HepG2 (cell line): ENCODE data around the gene LAMB3. TPM values are rescaled to one million over a fixed set of nuclear protein-coding genes. Genes with fewer than 3 reads are reported as not detected.

Source experiments
- ATAC-seq: fragments of 200-7000 bp; cut with Tn5 transposase; 3 replicates; pipeline ENCODE4 v1.9.1; 2020; ENCODE audit warnings: mild to moderate bottlenecking, moderate library complexity
- BruUV-seq: library from RNA; stranded (reverse); fragments of 400-500 nt; replicated peaks from 2 replicates; lab custom pipeline; 2021; lab: Mats Ljungman, UMichigan
- CTCF ChIA-PET: fragments of 300-600 bp; formaldehyde crosslinking; extraction: SDS; loops from one replicate; lab custom pipeline; 2021; ENCODE audit warnings: low total read pairs, inconsistent platforms, low intra/inter-chr PET ratio; lab: Yijun Ruan, JAX
- POLR2A ChIA-PET: fragments of 350-600 bp; sonication (Branson Sonifier 250); formaldehyde crosslinking; loops from one replicate; lab custom pipeline; 2020; ENCODE audit warnings: antibody characterized with exemption, inconsistent platforms; lab: Yijun Ruan, JAX
- DNase-seq: peaks from one replicate; pipeline ENCODE4 v3.0.0-alpha.2; 2015; ENCODE audit warnings: low spot score
- FAIRE-seq: peaks from 3 replicates; lab custom pipeline; 2011; peaks lifted over from hg19 to GRCh38; lab: Jason Lieb, UNC
- H2AFZ ChIP-seq: one replicate; pipeline ENCODE4 v1.6.1; 2011; ENCODE audit warnings: low read length, inconsistent platforms
- H3K27ac ChIP-seq: fragments of 300-600 bp; 3 replicates; pipeline ENCODE4 v1.8.0; 2011; ENCODE audit warnings: mixed run types, mild to moderate bottlenecking, mixed read lengths, low read length, inconsistent platforms; ENCODE audit not compliant: insufficient read depth; ENCODE audit errors: extremely low read length
- H3K27me3 ChIP-seq, 2 experiments: fragments of 200-600 bp in 1 of 2; 2 replicates in 1 of 2; 3 replicates in 1 of 2; pipeline versions ENCODE4 v1.6.0 to v1.8.0; 2011; ENCODE audit warnings: low read length in 2 of 2, mild to moderate bottlenecking in 2 of 2, moderate library complexity in 2 of 2, inconsistent platforms in 1 of 2; ENCODE audit not compliant: insufficient read depth in 2 of 2, control insufficient read depth in 1 of 2
- H3K36me3 ChIP-seq, 2 experiments: fragments of 200-600 bp in 1 of 2; replicated peaks in 1 of 2; 2 replicates in 1 of 2; 3 replicates in 1 of 2; pipeline versions ENCODE4 v1.5.1 to v1.8.0; 2011; ENCODE audit warnings: low read length in 2 of 2, inconsistent platforms in 1 of 2; ENCODE audit not compliant: insufficient read depth in 2 of 2, control insufficient read depth in 1 of 2
- H3K4me1 ChIP-seq: 2 replicates; pipeline ENCODE4 v1.5.1; 2012; ENCODE audit warnings: low read length, inconsistent platforms; ENCODE audit not compliant: insufficient read depth
- H3K4me2 ChIP-seq: 2 replicates; pipeline ENCODE4 v1.6.0; 2011; ENCODE audit warnings: low read depth, low read length, inconsistent platforms
- H3K4me3 ChIP-seq, 3 experiments: fragments of 200-600 bp in 1 of 3; sonication (generic), shearing (Covaris generic) in 1 of 3; replicated peaks in 1 of 3; 2 replicates each; pipeline ENCODE4 v1.5.1; 2011 to 2016; ENCODE audit warnings: low read length in 3 of 3, inconsistent platforms in 2 of 3, low read depth in 2 of 3, mild to moderate bottlenecking in 2 of 3, control low read depth in 1 of 3, mixed read lengths in 1 of 3; ENCODE audit not compliant: insufficient read depth in 1 of 3
- H3K79me2 ChIP-seq: one replicate; pipeline ENCODE4 v1.6.1; 2011; ENCODE audit warnings: low read length, inconsistent platforms; ENCODE audit not compliant: insufficient read depth
- H3K9ac ChIP-seq: 2 replicates; pipeline ENCODE4 v1.6.0; 2011; ENCODE audit warnings: mild to moderate bottlenecking, low read depth, low read length, inconsistent platforms; ENCODE audit not compliant: insufficient read depth
- H3K9me3 ChIP-seq: 2 replicates; pipeline ENCODE4 v1.5.1; 2012; ENCODE audit warnings: mild to moderate bottlenecking, low read length
- H4K20me1 ChIP-seq: 2 replicates; pipeline ENCODE4 v1.6.0; 2011; ENCODE audit warnings: inconsistent platforms, mild to moderate bottlenecking, low read length, moderate library complexity; ENCODE audit not compliant: insufficient read depth
- CCAR2 ChIP-seq: fragments of 200-400 bp; formaldehyde crosslinking; optimal IDR thresholded peaks from 2 replicates; pipeline ENCODE3; 2018; ENCODE audit warnings: low read depth, mild to moderate bottlenecking, low read length, moderate library complexity
- FOSL2 ChIP-seq: sonication (generic); formaldehyde crosslinking; IDR thresholded peaks from 2 replicates; pipeline ENCODE4 v1.4.0; 2020; ENCODE audit warnings: missing genetic modification reagents
- GATAD2A ChIP-seq: IDR thresholded peaks from 2 replicates; pipeline ENCODE4 v1.6.1; 2016
- HNF4A ChIP-seq: sonication (generic); formaldehyde crosslinking; IDR thresholded peaks from 2 replicates; pipeline ENCODE4 v1.4.0; 2020; ENCODE audit warnings: missing genetic modification reagents
- KDM2A ChIP-seq: sonication (generic); formaldehyde crosslinking; IDR thresholded peaks from 2 replicates; pipeline ENCODE4 v1.4.0; 2020; ENCODE audit warnings: low read depth, missing genetic modification reagents, borderline replicate concordance
- KLF6 ChIP-seq: IDR thresholded peaks from 2 replicates; pipeline ENCODE4 v1.8.0; 2016; ENCODE audit warnings: missing biosample characterization, missing genetic modification reagents
- KLF9 ChIP-seq: IDR thresholded peaks from 2 replicates; pipeline ENCODE4 v1.6.1; 2016; ENCODE audit warnings: low read depth
- NFIC ChIP-seq: IDR thresholded peaks from 2 replicates; pipeline ENCODE4 v1.6.1; 2012; ENCODE audit warnings: mild to moderate bottlenecking, low read length, inconsistent platforms
- RELA ChIP-seq: sonication (generic); formaldehyde crosslinking; IDR thresholded peaks from 2 replicates; pipeline ENCODE4 v1.4.0; 2020; ENCODE audit warnings: missing genetic modification reagents
- SNAPC5 ChIP-seq: sonication (generic); formaldehyde crosslinking; IDR thresholded peaks from 2 replicates; pipeline ENCODE4 v1.8.1; 2023; ENCODE audit warnings: mild to moderate bottlenecking, missing genetic modification reagents, borderline replicate concordance
- XRCC5 ChIP-seq: fragments of 200-400 bp; formaldehyde crosslinking; optimal IDR thresholded peaks from 2 replicates; pipeline ENCODE3; 2017; ENCODE audit warnings: mild to moderate bottlenecking, low read length
- ZNF331 ChIP-seq: sonication (generic); formaldehyde crosslinking; IDR thresholded peaks from 2 replicates; pipeline ENCODE4 v1.4.0; 2020; ENCODE audit warnings: missing genetic modification reagents
- ZNF550 ChIP-seq: sonication (generic); formaldehyde crosslinking; IDR thresholded peaks from 2 replicates; pipeline ENCODE4 v1.4.0; 2020; ENCODE audit warnings: mild to moderate bottlenecking, missing genetic modification reagents, borderline replicate concordance
- ZNF557 ChIP-seq: sonication (generic); formaldehyde crosslinking; IDR thresholded peaks from 2 replicates; pipeline ENCODE4 v1.4.0; 2020; ENCODE audit warnings: missing genetic modification reagents
- ZNF646 ChIP-seq: sonication (generic); formaldehyde crosslinking; IDR thresholded peaks from 2 replicates; pipeline ENCODE4 v1.9.0; 2021; ENCODE audit warnings: mild to moderate bottlenecking, missing genetic modification reagents
- ZNF703 ChIP-seq: sonication (generic); formaldehyde crosslinking; IDR thresholded peaks from 2 replicates; pipeline ENCODE4 v1.5.1; 2020; ENCODE audit warnings: missing genetic modification reagents, mild to moderate bottlenecking, moderate library complexity, borderline replicate concordance
- WGBS: methylation state at CpG from one replicate; pipeline ENCODE4 v1.1.6; 2017; ENCODE audit warnings: low lambda C conversion rate; 5-methylcytosine and 5-hydroxymethylcytosine counted together
- in situ Hi-C: cut with HindIII; loops from 2 replicates; pipeline ENCODE4 v1.10.0; 2017; ENCODE audit warnings: low pct_unique_long_range_greater_than_20kb; ENCODE audit not compliant: extremely low pct_ligation_motif_present
- intact Hi-C: fragments of 100-400 bp; cut with micrococcal nuclease; formaldehyde crosslinking; loops from one replicate; pipeline ENCODE4 v1.10.0; 2022; ENCODE audit not compliant: unreplicated experiment
- polyA plus RNA-seq, 8 experiments: library from polyadenylated mRNA; depleted of rRNA in 3 of 8; stranded (reverse) in 7 of 8; unstranded in 1 of 8; fragments of >200 nt; fragmentation: Illumina TruSeq in 4 of 8; extraction: Trizol in 4 of 8; gene quantifications; 2 replicates each; pipeline versions ENCODE4 v1.2.1 to v1.2.3, GENCODE V29; 2011 to 2016; ENCODE audit warnings: low read depth in 4 of 8, missing spikeins in 1 of 8, mixed read lengths in 1 of 8; ENCODE audit not compliant: insufficient read depth in 1 of 8
- total RNA-seq, 5 experiments: library from RNA; depleted of rRNA; stranded (reverse); fragments of >200 nt; fragmentation: Illumina TruSeq; extraction: Trizol; gene quantifications; 2 replicates each; pipeline ENCODE4 v1.2.3, GENCODE V29; 2016; ENCODE audit warnings: low read depth in 1 of 5
- TF ChIP-seq, protein P1 (sequence below): sonication (generic); formaldehyde crosslinking; IDR thresholded peaks from 2 replicates; pipeline ENCODE4 v1.4.0; 2020; ENCODE audit warnings: missing genetic modification reagents

Gene LAMB3
- total and polyA plus RNA-seq, 2 of the 13 experiments (the other 11 are each of a cell fraction or from before 2014, with no cell fraction given), result 0.18 to 0.24 TPM

DNA sequence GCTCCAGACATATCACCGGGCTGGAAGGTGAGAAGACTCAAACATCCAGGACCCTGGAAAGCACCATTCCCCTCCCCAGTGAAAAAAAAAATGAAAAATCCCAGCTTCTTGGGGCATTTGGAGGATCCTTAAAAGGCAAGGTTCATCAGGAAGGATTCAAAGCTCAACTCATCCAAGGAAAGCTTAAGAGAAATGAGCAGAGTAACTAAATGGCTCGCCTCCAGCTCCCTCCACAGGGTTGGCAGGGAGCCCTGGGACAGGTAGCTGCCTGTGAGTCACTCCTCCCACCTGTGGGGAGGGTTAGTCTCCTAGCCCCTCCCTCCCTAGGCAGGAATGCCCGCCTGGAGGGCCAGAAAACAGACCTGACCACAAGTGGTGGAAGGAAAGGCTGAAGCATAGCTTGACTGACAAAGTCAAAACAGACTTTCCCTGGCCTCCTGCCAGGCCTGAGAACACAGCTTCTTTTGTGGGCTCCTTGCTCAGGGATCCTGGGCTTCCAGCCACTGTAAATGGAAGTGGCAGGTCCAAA, 712 bp upstream of the LAMB3 start:
- H3K79me2 ChIP-seq, result no peaks in the 10 kb centered on the region
- intact Hi-C loops, result no loop called here
- in situ Hi-C loops, result no loop called here
- TF ChIP-seq GATAD2A (CRISPR knock-in tag) (0 out of 2 replicates have a peak, but pooled peaks have one; percentile 17), HNF4A (0 out of 2 replicates have a peak, but pooled peaks have one; percentile 6), KLF6 (no peak), ZNF557 (0 out of 2 replicates have a peak, but pooled peaks have one; percentile 30), FOSL2 (CRISPR knock-in tag) (peak; percentile 78), SNAPC5 (CRISPR knock-in tag) (no peak), ZNF646 (no peak), NFIC (0 out of 2 replicates have a peak, but pooled peaks have one; percentile 13), KDM2A (peak; percentile 24; the same call in 1 of the 2 replicates), CCAR2 (no peak), ZNF550 (CRISPR knock-in tag) (no peak), ZNF703 (CRISPR knock-in tag) (no peak), ZNF331 (peak; percentile 38; the same call in 1 of the 2 replicates), XRCC5 (peak; percentile 38), RELA (CRISPR knock-in tag) (no peak), KLF9 (CRISPR knock-in tag) (no peak)
- TF ChIP-seq, protein P1, sequence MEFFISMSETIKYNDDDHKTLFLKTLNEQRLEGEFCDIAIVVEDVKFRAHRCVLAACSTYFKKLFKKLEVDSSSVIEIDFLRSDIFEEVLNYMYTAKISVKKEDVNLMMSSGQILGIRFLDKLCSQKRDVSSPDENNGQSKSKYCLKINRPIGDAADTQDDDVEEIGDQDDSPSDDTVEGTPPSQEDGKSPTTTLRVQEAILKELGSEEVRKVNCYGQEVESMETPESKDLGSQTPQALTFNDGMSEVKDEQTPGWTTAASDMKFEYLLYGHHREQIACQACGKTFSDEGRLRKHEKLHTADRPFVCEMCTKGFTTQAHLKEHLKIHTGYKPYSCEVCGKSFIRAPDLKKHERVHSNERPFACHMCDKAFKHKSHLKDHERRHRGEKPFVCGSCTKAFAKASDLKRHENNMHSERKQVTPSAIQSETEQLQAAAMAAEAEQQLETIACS (CRISPR knock-in tag), result no peak

More for the DNA sequence above, 712 bp upstream of the LAMB3 start:
- peak; percentile 70 for DNase-seq
- Histone ChIP-seq H3K9ac (no peak overlapping the region), H3K36me3 (no peaks in the 10 kb centered on the region), H3K9me3 (no peaks in the 10 kb centered on the region), H3K4me2 (peak overlapping the region; percentile 38), H4K20me1 (no peaks in the 10 kb centered on the region), H3K27ac (no peak overlapping the region), H3K4me1 (peaks cover 38% of the 10 kb centered on the region), H3K4me3 (no peak overlapping the region), H2AFZ (no peak overlapping the region), H3K27me3 (peaks cover 2 to 6% of the 10 kb centered on the region in 2 experiments; a peak in 1 of 5 replicates)
- WGBS, result 17% methylated on average over 3 of the region's 3 CpGs
- ATAC-seq, result peak; percentile 68
- no TSS peak for BruUV-seq
- POLR2A ChIA-PET, result interaction anchor here (1.1 to 1.3 kb wide), 2 partner anchors 21 to 721 kb away, joined by 3 to 4 read pairs; no protein-coding TSS in a partner anchor
- FAIRE-seq, result peak; percentile 60
- CTCF ChIA-PET, result no interaction called here
